Hepatocyte (in vitro differentiated cells): ENCODE measurements around the gene VMP1. TPM values are rescaled to one million over a fixed set of nuclear protein-coding genes. Genes with fewer than 3 reads are reported as not detected.
A peak's percentile ranks its signal among the peaks of the same experiment; 100 is the strongest.

Experiments used
- DNase-seq: peaks from one replicate; pipeline ENCODE4 v3.0.0-alpha.2; 2016; ENCODE audit warnings: low spot score
- H2AFZ ChIP-seq: fragments of 200-600 bp; sonication (generic); 2 replicates; pipeline ENCODE4 v1.6.0; 2016; ENCODE audit warnings: antibody characterized with exemption, mild to moderate bottlenecking
- H3K27ac ChIP-seq: fragments of 200-600 bp; sonication (generic); 2 replicates; pipeline ENCODE4 v1.5.1; 2016; ENCODE audit warnings: mild to moderate bottlenecking
- H3K27me3 ChIP-seq: fragments of 200-600 bp; sonication (generic); 2 replicates; pipeline ENCODE4 v1.6.1; 2016
- H3K36me3 ChIP-seq: fragments of 200-600 bp; sonication (generic); replicated peaks from 2 replicates; pipeline ENCODE4 v1.5.1; 2016; ENCODE audit warnings: low read depth; ENCODE audit not compliant: insufficient read depth
- H3K4me1 ChIP-seq: fragments of 200-600 bp; sonication (generic); 2 replicates; pipeline ENCODE4 v1.5.1; 2016; ENCODE audit warnings: mild to moderate bottlenecking, moderate library complexity; ENCODE audit not compliant: insufficient read depth
- H3K4me2 ChIP-seq: fragments of 200-600 bp; sonication (generic); 2 replicates; pipeline ENCODE4 v1.6.0; 2016
- H3K4me3 ChIP-seq: fragments of 200-600 bp; sonication (generic); 2 replicates; pipeline ENCODE4 v1.5.1; 2016; ENCODE audit warnings: mild to moderate bottlenecking
- H3K79me2 ChIP-seq: fragments of 200-600 bp; sonication (generic); 2 replicates; pipeline ENCODE4 v1.6.0; 2017; ENCODE audit warnings: mild to moderate bottlenecking
- H3K9me2 ChIP-seq: fragments of 200-600 bp; sonication (generic); replicated peaks from 2 replicates; pipeline ENCODE4 v1.6.0; 2017; ENCODE audit warnings: mild to moderate bottlenecking; ENCODE audit not compliant: insufficient read depth
- H3K9me3 ChIP-seq: fragments of 200-600 bp; sonication (generic); 2 replicates; pipeline ENCODE4 v1.5.1; 2016; ENCODE audit warnings: low read depth, mild to moderate bottlenecking
- H4K20me1 ChIP-seq: fragments of 200-600 bp; sonication (generic); 2 replicates; pipeline ENCODE4 v1.6.0; 2016; ENCODE audit warnings: mild to moderate bottlenecking; ENCODE audit not compliant: insufficient read depth, poor library complexity, severe bottlenecking
- EZH2 ChIP-seq: fragments of 200-600 bp; sonication (generic); IDR thresholded peaks from 2 replicates; pipeline ENCODE4 v1.6.1; 2016; ENCODE audit warnings: antibody characterized with exemption, mild to moderate bottlenecking, borderline replicate concordance
- EZH2phosphoT487 ChIP-seq: fragments of 200-600 bp; sonication (generic); IDR thresholded peaks from one replicate; pipeline ENCODE4 v1.6.1; 2018; ENCODE audit warnings: antibody characterized with exemption, mild to moderate bottlenecking, low read depth, moderate library complexity; ENCODE audit not compliant: unreplicated experiment, severe bottlenecking
- whole genome bisulfite sequencing: methylation state at CpG from one replicate; pipeline ENCODE4 v1.1.6; 2016; ENCODE audit warnings: low lambda C conversion rate; ENCODE audit errors: missing lambda C conversion rate; 5-methylcytosine and 5-hydroxymethylcytosine counted together
- polyA plus RNA-seq: library from polyadenylated mRNA; unstranded; fragments of >200 nt; fragmentation: Nextera tagmentation; extraction: Ambion mirVana; gene quantifications from 2 replicates; pipeline ENCODE4 v1.2.1, GENCODE V29; 2016
- total RNA-seq: library from RNA; depleted of rRNA; stranded (reverse); fragments of >200 nt; gene quantifications from 2 replicates; pipeline ENCODE4 v1.2.3, GENCODE V29; 2014
- TF ChIP-seq, protein P1 (sequence below): fragments of 200-600 bp; sonication (generic); IDR thresholded peaks from 2 replicates; pipeline ENCODE4 v1.5.1; 2016; ENCODE audit warnings: antibody characterized with exemption, mild to moderate bottlenecking; ENCODE audit not compliant: poor library complexity

The VMP1 gene
- total and polyA plus RNA-seq, 2 experiments from 2014 or later = 139 to 479 TPM

GRCh38 chr17:59832883-59833379, 125.5 kb downstream of the VMP1 start:
- TF ChIP-seq EZH2 (no peak), EZH2phosphoT487 (no peak)
- TF ChIP-seq, protein P1, sequence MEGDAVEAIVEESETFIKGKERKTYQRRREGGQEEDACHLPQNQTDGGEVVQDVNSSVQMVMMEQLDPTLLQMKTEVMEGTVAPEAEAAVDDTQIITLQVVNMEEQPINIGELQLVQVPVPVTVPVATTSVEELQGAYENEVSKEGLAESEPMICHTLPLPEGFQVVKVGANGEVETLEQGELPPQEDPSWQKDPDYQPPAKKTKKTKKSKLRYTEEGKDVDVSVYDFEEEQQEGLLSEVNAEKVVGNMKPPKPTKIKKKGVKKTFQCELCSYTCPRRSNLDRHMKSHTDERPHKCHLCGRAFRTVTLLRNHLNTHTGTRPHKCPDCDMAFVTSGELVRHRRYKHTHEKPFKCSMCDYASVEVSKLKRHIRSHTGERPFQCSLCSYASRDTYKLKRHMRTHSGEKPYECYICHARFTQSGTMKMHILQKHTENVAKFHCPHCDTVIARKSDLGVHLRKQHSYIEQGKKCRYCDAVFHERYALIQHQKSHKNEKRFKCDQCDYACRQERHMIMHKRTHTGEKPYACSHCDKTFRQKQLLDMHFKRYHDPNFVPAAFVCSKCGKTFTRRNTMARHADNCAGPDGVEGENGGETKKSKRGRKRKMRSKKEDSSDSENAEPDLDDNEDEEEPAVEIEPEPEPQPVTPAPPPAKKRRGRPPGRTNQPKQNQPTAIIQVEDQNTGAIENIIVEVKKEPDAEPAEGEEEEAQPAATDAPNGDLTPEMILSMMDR = no peak
- WGBS = 58% methylated on average over 4 of the region's 4 CpGs
- no peak for DNase-seq
- H3K9me3 ChIP-seq = no peaks in the 10 kb centered on the region
- H3K4me2 ChIP-seq = no peak overlapping the region
- H3K27ac ChIP-seq = no peak overlapping the region
- H3K4me1 ChIP-seq = peaks cover 40% of the 10 kb centered on the region
- H2AFZ ChIP-seq = no peak overlapping the region
- H4K20me1 ChIP-seq = no peaks in the 10 kb centered on the region
- H3K79me2 ChIP-seq = peaks cover 14% of the 10 kb centered on the region
- no peaks in the 10 kb centered on the region for H3K36me3 ChIP-seq
- no peaks in the 10 kb centered on the region for H3K9me2 ChIP-seq
- H3K27me3 ChIP-seq = no peaks in the 10 kb centered on the region
- H3K4me3 ChIP-seq = no peak overlapping the region

DNA sequence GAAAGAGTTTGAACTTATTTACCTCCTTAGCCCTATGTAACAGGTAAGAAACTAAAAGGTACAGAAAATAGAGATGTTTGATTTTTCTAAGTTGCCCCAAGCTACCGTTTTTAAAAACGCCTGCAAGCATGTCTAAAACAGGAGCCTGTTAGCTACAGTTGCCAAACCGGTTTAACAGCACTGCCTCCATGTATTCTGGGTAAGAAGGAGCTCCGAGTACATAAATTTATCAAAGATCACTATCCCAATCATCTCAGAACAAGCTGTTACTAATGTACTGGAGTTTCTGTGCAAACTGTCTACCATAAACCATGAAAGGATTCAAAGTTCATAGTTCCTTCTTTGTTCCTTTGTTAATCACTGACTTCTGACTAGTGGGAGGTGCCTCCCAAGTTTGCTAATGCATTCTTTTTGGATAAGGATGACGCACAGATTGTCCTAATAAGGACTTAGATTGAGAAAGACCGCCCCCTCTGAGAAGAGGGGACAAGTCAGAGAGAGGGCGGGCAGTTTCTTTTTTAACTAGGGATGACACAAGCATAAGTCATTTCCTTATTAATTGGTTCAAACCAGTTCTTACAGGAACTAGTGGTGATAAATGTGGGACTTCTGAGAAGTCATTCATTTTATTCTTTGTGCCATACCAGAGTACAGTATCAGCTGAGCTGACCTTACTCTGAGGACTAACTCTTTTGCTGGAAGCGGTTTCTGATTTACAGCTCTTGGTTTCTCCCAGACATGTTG, 130.0 kb downstream of the VMP1 start:
- 1% methylated on average over 8 of the region's 8 CpGs for WGBS
- TF ChIP-seq, protein P1 = no peak
- no peak for TF ChIP-seq EZH2
- TF ChIP-seq EZH2phosphoT487 = no peak
- H3K4me3 ChIP-seq = peak overlapping the region; percentile 61

GRCh38 chr17:59838052-59838916, 130.8 kb downstream of the VMP1 start:
- H3K4me1 ChIP-seq = peaks cover 17% of the 10 kb centered on the region
- peak overlapping the region; percentile 74 for H3K4me2 ChIP-seq
- peak overlapping the region; percentile 61 for H3K4me3 ChIP-seq
- peak; percentile 20 for DNase-seq
- H3K36me3 ChIP-seq = peaks cover 5% of the 10 kb centered on the region
- peak overlapping the region; percentile 99 for H3K27ac ChIP-seq
- no peaks in the 10 kb centered on the region for H3K9me3 ChIP-seq
- H4K20me1 ChIP-seq = peaks cover 11% of the 10 kb centered on the region
- H3K27me3 ChIP-seq = no peaks in the 10 kb centered on the region
- no peaks in the 10 kb centered on the region for H3K9me2 ChIP-seq
- H3K79me2 ChIP-seq = peaks cover 35% of the 10 kb centered on the region
- WGBS = 2% methylated on average over 8 of the region's 8 CpGs
- no peak overlapping the region for H2AFZ ChIP-seq
- TF ChIP-seq, protein P1 = no peak
- TF ChIP-seq EZH2phosphoT487 = peak; percentile 89

More for the DNA sequence above, 130.0 kb downstream of the VMP1 start:
- Histone ChIP-seq H4K20me1 (peaks cover 11% of the 10 kb centered on the region), H3K27me3 (no peaks in the 10 kb centered on the region), H3K79me2 (peaks cover 35% of the 10 kb centered on the region), H3K4me1 (peaks cover 17% of the 10 kb centered on the region), H2AFZ (no peak overlapping the region), H3K4me2 (peak overlapping the region; percentile 74), H3K9me2 (no peaks in the 10 kb centered on the region), H3K27ac (peak overlapping the region; percentile 99), H3K36me3 (peaks cover 5% of the 10 kb centered on the region), H3K9me3 (no peaks in the 10 kb centered on the region)
- DNase-seq = peak; percentile 98
